PC-9 (cell line): ENCODE data around the gene GOLGA6L26. TPM values are rescaled to one million over a fixed set of nuclear protein-coding genes. Genes with fewer than 3 reads are reported as not detected.
"Not testable (repeated sequence)": the region's sequence is repeated elsewhere in the genome, so short reads cannot be mapped to it uniquely, and the experiment has no call there.

Source experiments
- BruUV-seq: library from RNA; stranded (reverse); fragments of 400-500 nt; replicated peaks from 2 replicates; lab custom pipeline; 2021; lab: Mats Ljungman, UMichigan
- CTCF ChIA-PET: fragments of 300-600 bp; sonication (Branson Sonifier 250); formaldehyde crosslinking; loops from one replicate; lab custom pipeline; 2022; ENCODE audit warnings: antibody characterized with exemption; lab: Charles Lee
- POLR2A ChIA-PET: fragments of 300-600 bp; sonication (Branson Sonifier 250); formaldehyde crosslinking; loops from one replicate; lab custom pipeline; 2022; ENCODE audit warnings: antibody characterized with exemption; ENCODE audit not compliant: unreplicated experiment; lab: Charles Lee
- DNase-seq, 2 experiments: peaks; one replicate each; pipeline versions ENCODE4 v3.0.0 to v3.0.0-alpha.2; 2015 to 2022; ENCODE audit warnings: mixed read lengths in 1 of 2
- H2AFZ ChIP-seq: fragments of 200-600 bp; sonication (generic); 2 replicates; pipeline ENCODE4 v1.8.1; 2017; ENCODE audit warnings: antibody characterized with exemption
- H3F3A ChIP-seq: fragments of 200-600 bp; sonication (generic); 2 replicates; pipeline ENCODE4 v1.8.1; 2017; ENCODE audit warnings: antibody characterized with exemption, mild to moderate bottlenecking, low read depth; ENCODE audit not compliant: insufficient read depth
- H3K27ac ChIP-seq: fragments of 200-600 bp; sonication (generic); 2 replicates; pipeline ENCODE4 v1.6.1; 2016; ENCODE audit warnings: mixed run types
- H3K27me3 ChIP-seq: fragments of 200-600 bp; sonication (generic); 2 replicates; pipeline ENCODE4 v1.6.1; 2016; ENCODE audit warnings: low read depth, mixed run types; ENCODE audit not compliant: insufficient read depth
- H3K36me3 ChIP-seq: fragments of 200-600 bp; sonication (generic); 2 replicates; pipeline ENCODE4 v1.6.1; 2016; ENCODE audit warnings: low read depth, mixed run types
- H3K4me1 ChIP-seq: fragments of 200-600 bp; sonication (generic); replicated peaks from 2 replicates; pipeline ENCODE4 v1.6.1; 2016; ENCODE audit warnings: mixed run types; ENCODE audit not compliant: insufficient read depth
- H3K4me2 ChIP-seq: fragments of 200-600 bp; sonication (generic); 2 replicates; pipeline ENCODE4 v1.6.1; 2017; ENCODE audit warnings: mixed run types
- H3K4me3 ChIP-seq: fragments of 200-600 bp; sonication (generic); 2 replicates; pipeline ENCODE4 v1.6.1; 2016; ENCODE audit warnings: mixed run types
- H3K79me2 ChIP-seq: fragments of 200-600 bp; sonication (generic); 2 replicates; pipeline ENCODE4 v1.6.1; 2017; ENCODE audit warnings: low read depth, mixed run types
- H3K9me2 ChIP-seq: fragments of 200-600 bp; sonication (generic); 2 replicates; pipeline ENCODE4 v1.8.1; 2017; ENCODE audit warnings: mild to moderate bottlenecking; ENCODE audit not compliant: insufficient read depth
- H3K9me3 ChIP-seq: fragments of 200-600 bp; sonication (generic); 2 replicates; pipeline ENCODE4 v1.8.1; 2016; ENCODE audit warnings: low read depth; ENCODE audit not compliant: insufficient read depth
- H4K20me1 ChIP-seq: fragments of 200-600 bp; sonication (generic); 2 replicates; pipeline ENCODE4 v1.8.1; 2017; ENCODE audit not compliant: insufficient read depth
- intact Hi-C: fragments of 100-400 bp; cut with micrococcal nuclease; formaldehyde crosslinking; loops from one replicate; pipeline ENCODE4 v1.10.0; 2022; ENCODE audit not compliant: unreplicated experiment
- total RNA-seq: library from RNA; stranded (reverse); gene quantifications from 2 replicates; pipeline ENCODE4 v1.2.3, GENCODE V29; 2021
- TF ChIP-seq, protein P1 (sequence below): fragments of 200-600 bp; sonication (generic); conservative IDR thresholded peaks from 2 replicates; pipeline ENCODE4 v1.6.1; 2017; ENCODE audit warnings: mixed run types, antibody characterized with exemption, mild to moderate bottlenecking, moderate library complexity

Gene GOLGA6L26
- total RNA-seq, 1 experiment from 2014 or later = not detected

DNA sequence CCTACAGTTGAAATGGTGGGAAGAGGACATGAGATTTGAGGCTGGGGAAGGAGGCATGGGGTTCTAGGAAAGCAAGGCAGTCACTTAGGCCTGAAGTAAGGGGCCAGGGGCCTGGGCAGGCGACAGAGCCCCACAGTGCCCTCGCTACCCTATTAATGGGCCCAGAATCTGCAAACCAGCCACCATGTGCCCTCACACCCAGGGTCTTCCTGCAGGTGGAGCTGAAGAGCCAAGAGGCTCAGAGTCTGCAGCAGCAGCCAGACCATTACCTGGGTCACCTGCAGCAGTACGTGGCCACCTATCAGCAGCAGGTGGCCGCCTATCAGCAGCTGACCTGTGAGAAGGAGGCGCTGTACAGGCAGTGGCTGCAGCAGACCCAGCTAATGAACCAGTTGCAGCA is 28.6 kb upstream of the GOLGA6L26 start:
- POLR2A ChIA-PET, H3K27ac ChIP-seq, H3K27me3 ChIP-seq, H3K9me3 ChIP-seq, H3F3A ChIP-seq, H3K4me1 ChIP-seq, H3K36me3 ChIP-seq, H4K20me1 ChIP-seq, H2AFZ ChIP-seq, intact Hi-C loops, H3K9me2 ChIP-seq, H3K4me3 ChIP-seq, H3K4me2 ChIP-seq, CTCF ChIA-PET, BruUV-seq, H3K79me2 ChIP-seq: not testable (repeated sequence)
- peak in 1 of 2 experiments; percentile 55 for DNase-seq
- TF ChIP-seq, protein P1, sequence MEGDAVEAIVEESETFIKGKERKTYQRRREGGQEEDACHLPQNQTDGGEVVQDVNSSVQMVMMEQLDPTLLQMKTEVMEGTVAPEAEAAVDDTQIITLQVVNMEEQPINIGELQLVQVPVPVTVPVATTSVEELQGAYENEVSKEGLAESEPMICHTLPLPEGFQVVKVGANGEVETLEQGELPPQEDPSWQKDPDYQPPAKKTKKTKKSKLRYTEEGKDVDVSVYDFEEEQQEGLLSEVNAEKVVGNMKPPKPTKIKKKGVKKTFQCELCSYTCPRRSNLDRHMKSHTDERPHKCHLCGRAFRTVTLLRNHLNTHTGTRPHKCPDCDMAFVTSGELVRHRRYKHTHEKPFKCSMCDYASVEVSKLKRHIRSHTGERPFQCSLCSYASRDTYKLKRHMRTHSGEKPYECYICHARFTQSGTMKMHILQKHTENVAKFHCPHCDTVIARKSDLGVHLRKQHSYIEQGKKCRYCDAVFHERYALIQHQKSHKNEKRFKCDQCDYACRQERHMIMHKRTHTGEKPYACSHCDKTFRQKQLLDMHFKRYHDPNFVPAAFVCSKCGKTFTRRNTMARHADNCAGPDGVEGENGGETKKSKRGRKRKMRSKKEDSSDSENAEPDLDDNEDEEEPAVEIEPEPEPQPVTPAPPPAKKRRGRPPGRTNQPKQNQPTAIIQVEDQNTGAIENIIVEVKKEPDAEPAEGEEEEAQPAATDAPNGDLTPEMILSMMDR = 0 out of 2 replicates have a peak, but pooled peaks have one; percentile 21

DNA sequence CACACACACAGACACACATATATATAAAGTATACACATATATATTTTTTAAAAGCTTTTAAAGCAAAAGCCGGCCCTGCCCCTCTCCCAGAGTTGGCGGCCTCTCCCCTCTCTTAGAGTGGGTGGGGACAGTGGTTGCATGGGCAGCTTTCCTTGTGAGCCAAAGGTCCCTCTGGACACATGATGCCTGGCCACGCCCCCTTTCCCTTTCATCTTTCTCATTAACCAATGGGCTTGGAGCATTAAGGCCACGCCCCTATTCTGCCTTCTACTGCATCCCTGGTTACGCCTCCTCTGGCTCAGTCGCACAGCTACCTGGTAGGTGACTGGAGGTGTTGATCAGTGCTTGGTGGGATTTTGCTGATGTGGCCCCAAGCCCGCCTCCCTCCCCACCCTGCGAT is 20.5 kb upstream of the GOLGA6L26 start, which contains the start of gene GOLGA8S:
TSS of gene GOLGA8S (plus strand) at position 301 of the 400 bp plus-strand sequence. CDS start at position 363, 62 bp downstream.
- H3K9me3 ChIP-seq, DNase-seq, H3K4me2 ChIP-seq, H3K79me2 ChIP-seq, intact Hi-C loops, H3K27me3 ChIP-seq, H3K36me3 ChIP-seq, H3F3A ChIP-seq, POLR2A ChIA-PET, CTCF ChIA-PET, H3K27ac ChIP-seq, H3K4me3 ChIP-seq, H3K9me2 ChIP-seq, BruUV-seq, H2AFZ ChIP-seq, H4K20me1 ChIP-seq, H3K4me1 ChIP-seq: not testable (repeated sequence)

DNA sequence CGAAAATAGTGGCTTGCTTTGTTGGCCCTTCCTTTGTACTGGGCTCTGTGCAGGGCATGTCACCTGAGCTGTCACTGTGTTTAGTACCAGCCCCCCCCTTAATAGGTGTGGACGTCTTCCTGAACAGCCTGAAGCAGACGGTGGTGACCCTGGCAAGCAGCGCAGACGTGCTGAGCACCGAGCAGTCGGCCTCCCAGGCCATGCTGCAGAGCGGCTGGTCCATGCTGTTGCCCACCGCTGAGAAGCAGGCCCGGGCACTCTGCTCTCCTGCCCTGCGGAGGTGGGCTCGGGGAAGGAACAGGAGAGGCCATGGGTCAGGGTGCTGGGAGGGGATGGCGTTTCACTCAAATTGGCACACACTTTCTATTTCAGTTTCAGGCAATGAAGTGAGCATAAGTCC is 22.8 kb downstream of the GOLGA6L26 start:
- H4K20me1 ChIP-seq, H2AFZ ChIP-seq, H3K9me2 ChIP-seq, H3K36me3 ChIP-seq, H3K4me1 ChIP-seq, BruUV-seq, H3K27ac ChIP-seq, H3K4me2 ChIP-seq, H3F3A ChIP-seq, CTCF ChIA-PET, POLR2A ChIA-PET, H3K9me3 ChIP-seq, DNase-seq, H3K27me3 ChIP-seq, H3K79me2 ChIP-seq, intact Hi-C loops, H3K4me3 ChIP-seq: not testable (repeated sequence)

DNA sequence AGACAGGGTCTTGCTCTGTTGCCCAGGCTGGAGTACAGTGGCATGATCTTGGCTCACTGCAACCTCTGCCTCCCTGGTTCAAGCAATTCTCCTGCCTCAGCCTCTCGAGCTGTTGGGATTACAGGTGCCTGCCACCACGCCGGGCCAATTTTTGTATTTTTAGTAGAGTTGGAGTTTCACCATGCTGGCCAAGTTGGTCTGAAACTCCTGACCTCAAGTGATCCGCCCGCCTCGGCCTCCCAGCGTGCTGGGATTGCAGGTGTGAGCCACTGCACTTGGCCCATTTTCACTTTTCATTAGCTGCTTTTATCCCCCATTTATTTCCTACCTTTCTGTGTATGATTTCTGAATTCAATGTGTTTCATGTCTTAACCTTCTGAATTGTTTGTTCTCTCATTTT is 28.1 kb downstream of the GOLGA6L26 start:
- H2AFZ ChIP-seq, POLR2A ChIA-PET, H3K9me2 ChIP-seq, H3K4me1 ChIP-seq, H3K27me3 ChIP-seq, H3K9me3 ChIP-seq, H3K27ac ChIP-seq, H3K4me3 ChIP-seq, CTCF ChIA-PET, H3K4me2 ChIP-seq, H3F3A ChIP-seq, H4K20me1 ChIP-seq, DNase-seq, intact Hi-C loops, BruUV-seq, H3K36me3 ChIP-seq: not testable (repeated sequence)
- peaks cover 18% of the 10 kb centered on the region for H3K79me2 ChIP-seq

DNA sequence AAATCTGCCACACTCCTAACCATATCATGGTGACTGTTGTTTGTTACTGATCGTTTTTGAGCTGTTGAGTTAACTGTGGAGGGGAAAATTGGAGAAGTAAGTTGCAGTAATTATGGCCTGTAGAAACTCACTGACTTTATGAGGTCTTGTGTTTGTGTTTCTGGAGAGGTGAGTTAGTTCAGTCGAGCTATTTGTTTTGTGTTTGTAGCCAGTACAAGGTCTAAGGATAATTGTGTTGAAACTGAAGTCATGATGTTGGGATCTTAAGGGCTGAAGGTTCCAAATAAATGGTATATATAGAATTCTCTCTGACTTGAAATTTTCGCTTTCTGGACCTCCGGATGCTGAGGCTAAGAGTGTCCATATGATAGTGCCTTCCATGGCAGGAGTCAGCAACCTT is 29.2 kb downstream of the GOLGA6L26 start:
- BruUV-seq, H3K36me3 ChIP-seq, POLR2A ChIA-PET, DNase-seq, H3K27ac ChIP-seq, H3K9me2 ChIP-seq, intact Hi-C loops, H3K27me3 ChIP-seq, H4K20me1 ChIP-seq, H3F3A ChIP-seq, CTCF ChIA-PET, H2AFZ ChIP-seq, H3K9me3 ChIP-seq, H3K4me1 ChIP-seq: not testable (repeated sequence)
- Histone ChIP-seq H3K4me3 (peak overlapping the region; percentile 62; the same call in 1 of the 2 replicates), H3K79me2 (peaks cover 18% of the 10 kb centered on the region), H3K4me2 (peak overlapping the region; percentile 85)

DNA sequence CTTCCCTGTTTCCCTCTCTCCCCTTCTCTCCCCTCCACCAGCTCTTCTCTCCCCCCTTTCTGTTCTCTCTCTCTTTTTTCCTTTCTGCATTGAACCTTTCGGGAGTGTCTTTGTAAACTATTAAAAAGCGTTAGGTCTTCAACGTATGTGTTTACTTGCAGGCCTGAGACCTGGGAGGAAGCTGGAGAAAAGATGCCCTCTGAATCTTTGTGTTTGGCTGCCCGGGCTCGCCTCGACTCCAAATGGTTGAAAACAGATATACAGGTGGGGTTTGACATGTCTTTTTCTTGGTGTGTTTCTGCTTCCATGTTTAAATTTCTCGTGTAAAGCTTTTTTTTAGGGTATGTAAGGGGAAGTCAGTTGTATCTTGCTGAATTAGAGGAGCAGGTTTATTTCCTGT is 29.7 kb downstream of the GOLGA6L26 start:
- H3K4me3 ChIP-seq = peak overlapping the region; percentile 62
- peaks cover 18% of the 10 kb centered on the region for H3K79me2 ChIP-seq
- intact Hi-C loops, H3K27ac ChIP-seq, H3K27me3 ChIP-seq, H3K9me2 ChIP-seq, BruUV-seq, H3K36me3 ChIP-seq, H3K9me3 ChIP-seq, CTCF ChIA-PET, POLR2A ChIA-PET, H4K20me1 ChIP-seq, H3F3A ChIP-seq, H3K4me1 ChIP-seq: not testable (repeated sequence)
- peak in 1 of 2 experiments; percentile 3 for DNase-seq
- peak overlapping the region; percentile 79; the same call in 1 of the 2 replicates for H2AFZ ChIP-seq
- H3K4me2 ChIP-seq = peak overlapping the region; percentile 85

DNA sequence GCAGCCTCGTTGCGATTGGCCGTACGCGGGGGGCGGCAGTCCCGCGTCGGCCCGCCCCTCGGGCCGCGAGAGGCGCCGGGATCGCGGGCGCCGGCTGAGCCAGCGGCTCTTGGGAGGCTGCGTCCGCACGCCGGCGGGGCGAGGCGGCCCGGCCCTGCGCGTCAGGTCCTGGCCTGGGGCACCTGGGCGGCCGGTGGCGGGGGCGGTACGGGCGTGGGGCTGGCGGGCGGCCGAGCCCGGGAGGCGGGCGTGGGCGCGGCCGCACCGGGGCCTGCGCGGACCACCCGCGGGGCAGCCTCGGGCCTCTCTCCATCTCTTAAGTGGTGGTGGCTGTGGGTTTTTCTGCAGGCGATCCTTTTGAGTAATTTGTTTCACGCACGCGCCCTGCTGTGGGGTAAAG is 30.3 kb downstream of the GOLGA6L26 start:
- CTCF ChIA-PET, POLR2A ChIA-PET, H3K27ac ChIP-seq: not testable (repeated sequence)

More for the DNA sequence above, 30.3 kb downstream of the GOLGA6L26 start:
- H3K9me3 ChIP-seq, intact Hi-C loops, H3K27me3 ChIP-seq, H3K9me2 ChIP-seq, H4K20me1 ChIP-seq, BruUV-seq, H3K4me2 ChIP-seq, H3F3A ChIP-seq, H3K4me1 ChIP-seq, H3K36me3 ChIP-seq: not testable (repeated sequence)
- DNase-seq = peak; percentile 34 to 72
- H2AFZ ChIP-seq = peak overlapping the region; percentile 79; the same call in 1 of the 2 replicates
- peak overlapping the region; percentile 62 for H3K4me3 ChIP-seq
- peaks cover 18% of the 10 kb centered on the region for H3K79me2 ChIP-seq
